SJSA1 (cell line): ENCODE data around the gene ASIC1. TPM values are rescaled to one million over a fixed set of nuclear protein-coding genes. Genes with fewer than 3 reads are reported as not detected.
"Not testable (repeated sequence)": the region's sequence is repeated elsewhere in the genome, so short reads cannot be mapped to it uniquely, and the experiment has no call there.

Experiments
- DNase-seq, 2 experiments: peaks; one replicate each; pipeline ENCODE4 v3.0.0-alpha.2; 2015 to 2020; ENCODE audit warnings: low spot score in 2 of 2, low read depth in 1 of 2
- H3K27ac ChIP-seq: fragments of 250-450 bp; sonication (Bioruptor Pico); 2 replicates; pipeline ENCODE4 v1.5.1; 2020; ENCODE audit warnings: mild to moderate bottlenecking, moderate library complexity
- H3K27me3 ChIP-seq: fragments of 250-450 bp; sonication (Bioruptor Pico); replicated peaks from 2 replicates; pipeline ENCODE4 v1.5.1; 2020; ENCODE audit warnings: mild to moderate bottlenecking, moderate library complexity
- H3K36me3 ChIP-seq: fragments of 250-450 bp; sonication (Bioruptor Pico); 2 replicates; pipeline ENCODE4 v1.5.1; 2020; ENCODE audit warnings: mild to moderate bottlenecking
- H3K4me1 ChIP-seq: fragments of 250-450 bp; sonication (Bioruptor Pico); replicated peaks from 2 replicates; pipeline ENCODE4 v1.6.1; 2021; ENCODE audit warnings: mild to moderate bottlenecking
- H3K4me3 ChIP-seq: fragments of 250-450 bp; sonication (Bioruptor Pico); 2 replicates; pipeline ENCODE4 v1.5.1; 2020; ENCODE audit warnings: mild to moderate bottlenecking
- H3K9me3 ChIP-seq: fragments of 250-450 bp; sonication (Bioruptor Pico); replicated peaks from 2 replicates; pipeline ENCODE4 v1.5.1; 2020; ENCODE audit warnings: mild to moderate bottlenecking
- total RNA-seq: library from RNA; depleted of rRNA; stranded (reverse); fragments of >200 nt; shearing (Covaris generic); gene quantifications from 2 replicates; pipeline ENCODE4 v1.2.3, GENCODE V29; 2014

The ASIC1 gene
- total RNA-seq, 1 experiment from 2014 or later = 0.37 TPM

GRCh38 chr12:50074936-50075807 lies 17.8 kb downstream of the ASIC1 start:
- peaks cover 7% of the 10 kb centered on the region for H3K4me1 ChIP-seq
- H3K27ac ChIP-seq = no peak overlapping the region
- H3K4me3 ChIP-seq = no peak overlapping the region
- no peaks in the 10 kb centered on the region for H3K27me3 ChIP-seq
- no peaks in the 10 kb centered on the region for H3K9me3 ChIP-seq
- peak; percentile 61 to 84 for DNase-seq
- no peaks in the 10 kb centered on the region for H3K36me3 ChIP-seq

GRCh38 chr12:50075808-50076170 lies 18.4 kb downstream of the ASIC1 start:
- no peak for DNase-seq
- H3K4me3 ChIP-seq = no peak overlapping the region
- H3K9me3 ChIP-seq = no peaks in the 10 kb centered on the region
- no peaks in the 10 kb centered on the region for H3K36me3 ChIP-seq
- no peak overlapping the region for H3K27ac ChIP-seq
- peaks cover 1% of the 10 kb centered on the region; the same call in 1 of the 2 replicates for H3K4me1 ChIP-seq
- no peaks in the 10 kb centered on the region for H3K27me3 ChIP-seq

GRCh38 chr12:50077099-50077498 lies 19.7 kb downstream of the ASIC1 start:
- no peak for DNase-seq
- H3K4me3 ChIP-seq = no peak overlapping the region
- no peaks in the 10 kb centered on the region for H3K36me3 ChIP-seq
- H3K27me3 ChIP-seq = no peaks in the 10 kb centered on the region
- no peak overlapping the region for H3K27ac ChIP-seq
- no peaks in the 10 kb centered on the region; the same call in 1 of the 2 replicates for H3K4me1 ChIP-seq
- H3K9me3 ChIP-seq = no peaks in the 10 kb centered on the region

- Histone ChIP-seq H3K27me3 (no peaks in the 10 kb centered on the region), H3K36me3 (no peaks in the 10 kb centered on the region), H3K9me3 (no peaks in the 10 kb centered on the region), H3K27ac (no peak overlapping the region), H3K4me1 (no peaks in the 10 kb centered on the region; the same call in 1 of the 2 replicates), H3K4me3 (no peak overlapping the region)
- DNase-seq = no peak
Measured at GRCh38 chr12:50078281-50078680, 20.9 kb downstream of the ASIC1 start.

DNA sequence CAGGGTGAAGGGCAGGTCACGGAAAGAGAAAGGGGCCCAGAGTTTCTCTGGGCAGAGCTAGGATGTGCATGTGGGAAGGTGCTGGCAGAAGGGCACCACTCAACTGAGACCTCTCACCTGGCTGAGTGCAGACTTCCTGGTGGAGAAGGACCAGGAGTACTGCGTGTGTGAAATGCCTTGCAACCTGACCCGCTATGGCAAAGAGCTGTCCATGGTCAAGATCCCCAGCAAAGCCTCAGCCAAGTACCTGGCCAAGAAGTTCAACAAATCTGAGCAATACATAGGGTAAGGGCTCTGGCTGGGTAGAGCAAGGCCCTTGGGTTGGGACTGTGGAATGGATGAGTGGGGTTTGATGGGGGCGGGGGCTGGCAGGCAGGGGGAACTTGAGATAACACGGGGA lies 22.4 kb downstream of the ASIC1 start:
- DNase-seq = no peak
- H3K27me3 ChIP-seq = no peaks in the 10 kb centered on the region
- no peaks in the 10 kb centered on the region for H3K36me3 ChIP-seq
- H3K4me1 ChIP-seq = peaks cover 6% of the 10 kb centered on the region; the same call in 1 of the 2 replicates
- H3K27ac ChIP-seq = no peak overlapping the region
- no peaks in the 10 kb centered on the region for H3K9me3 ChIP-seq
- H3K4me3 ChIP-seq = no peak overlapping the region

DNA sequence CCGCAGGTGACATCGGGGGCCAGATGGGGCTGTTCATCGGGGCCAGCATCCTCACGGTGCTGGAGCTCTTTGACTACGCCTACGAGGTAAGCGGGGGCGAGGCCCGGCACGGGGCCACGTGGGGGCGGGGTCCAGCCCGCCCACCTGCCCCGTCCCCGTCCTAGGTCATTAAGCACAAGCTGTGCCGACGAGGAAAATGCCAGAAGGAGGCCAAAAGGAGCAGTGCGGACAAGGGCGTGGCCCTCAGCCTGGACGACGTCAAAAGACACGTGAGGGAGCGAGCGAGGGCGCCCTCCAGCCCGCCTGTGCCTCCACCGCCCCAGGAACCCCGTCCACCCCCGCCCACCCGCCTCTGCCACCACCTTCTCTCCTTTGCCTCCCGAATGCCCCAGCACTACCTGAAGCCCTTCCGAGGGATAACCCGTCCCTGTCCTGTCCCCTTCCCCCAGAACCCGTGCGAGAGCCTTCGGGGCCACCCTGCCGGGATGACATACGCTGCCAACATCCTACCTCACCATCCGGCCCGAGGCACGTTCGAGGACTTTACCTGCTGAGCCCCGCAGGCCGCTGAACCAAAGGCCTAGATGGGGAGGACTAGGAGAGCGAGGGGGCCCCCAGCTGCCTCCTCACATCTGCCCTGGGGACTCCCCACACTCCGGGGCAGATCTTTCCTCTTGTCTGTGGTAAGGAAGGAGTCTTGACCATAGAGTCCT lies 23.9 kb downstream of the ASIC1 start:
- no peak for DNase-seq
- H3K27me3 ChIP-seq = no peaks in the 10 kb centered on the region
- no peaks in the 10 kb centered on the region for H3K9me3 ChIP-seq
- H3K4me3 ChIP-seq = no peak overlapping the region
- no peak overlapping the region for H3K27ac ChIP-seq
- H3K36me3 ChIP-seq = 0 out of 2 replicates have a peak, but pooled peaks cover 4% of the 10 kb centered on the region
- peaks cover 10% of the 10 kb centered on the region for H3K4me1 ChIP-seq

DNA sequence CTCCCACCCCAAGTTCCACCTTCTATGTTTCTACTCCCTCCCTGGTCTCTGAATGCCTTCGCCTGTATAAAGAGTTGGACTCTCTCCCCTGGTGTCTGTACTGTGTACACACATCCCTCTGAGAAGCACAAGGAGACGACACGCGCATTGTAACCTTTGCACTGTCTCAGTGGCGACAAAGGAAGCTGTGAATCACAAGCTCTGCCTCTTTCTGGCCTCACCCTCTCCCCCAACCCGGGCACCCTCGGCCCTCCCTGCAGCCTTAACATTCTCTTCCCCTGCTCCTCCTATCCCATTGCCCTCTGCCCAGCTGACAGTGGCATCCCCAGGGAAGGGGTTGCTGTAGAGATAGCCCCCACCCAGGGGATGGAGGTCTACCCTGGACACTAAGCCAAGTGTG lies 25.2 kb downstream of the ASIC1 start:
- no peaks in the 10 kb centered on the region for H3K9me3 ChIP-seq
- H3K36me3 ChIP-seq = peaks cover 16% of the 10 kb centered on the region
- peaks cover 10% of the 10 kb centered on the region for H3K4me1 ChIP-seq
- H3K4me3 ChIP-seq = no peak overlapping the region
- H3K27ac ChIP-seq = no peak overlapping the region
- DNase-seq = no peak
- no peaks in the 10 kb centered on the region for H3K27me3 ChIP-seq

DNA sequence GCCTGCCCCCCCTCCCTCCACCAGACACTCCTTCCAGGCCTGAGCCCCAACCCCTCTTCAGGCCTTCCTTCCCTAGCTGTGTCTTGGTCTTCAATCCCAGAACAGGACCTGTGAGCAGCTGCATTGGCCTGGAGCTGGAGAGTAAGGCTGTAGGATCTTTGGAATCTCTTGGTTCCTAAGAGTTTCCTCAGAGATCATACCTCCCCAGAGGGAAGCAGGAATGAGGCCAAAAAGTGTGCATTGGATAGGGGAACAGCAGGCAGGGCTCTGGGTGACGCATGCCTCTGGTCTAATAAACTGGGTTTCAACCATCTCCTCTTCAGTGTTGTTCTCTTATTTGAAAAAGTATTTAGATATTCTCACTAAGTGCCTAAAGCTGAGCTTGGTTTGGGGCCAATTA lies 25.9 kb downstream of the ASIC1 start:
- DNase-seq = no peak

GRCh38 chr12:50084409-50084774 lies 27.0 kb downstream of the ASIC1 start:
- peak overlapping the region; percentile 67 for H3K27ac ChIP-seq
- H3K36me3 ChIP-seq = peaks cover 33% of the 10 kb centered on the region
- not testable (repeated sequence) for DNase-seq, H3K27me3 ChIP-seq, H3K9me3 ChIP-seq
- H3K4me1 ChIP-seq = peaks cover 10% of the 10 kb centered on the region
- H3K4me3 ChIP-seq = peak overlapping the region; percentile 49

More for the DNA sequence above, 25.9 kb downstream of the ASIC1 start:
- Histone ChIP-seq H3K27ac (no peak overlapping the region), H3K9me3 (no peaks in the 10 kb centered on the region), H3K36me3 (peaks cover 22% of the 10 kb centered on the region), H3K27me3 (no peaks in the 10 kb centered on the region), H3K4me1 (peaks cover 10% of the 10 kb centered on the region), H3K4me3 (no peak overlapping the region)

- H3K9me3 ChIP-seq = no peaks in the 10 kb centered on the region
- peaks cover 10% of the 10 kb centered on the region for H3K4me1 ChIP-seq
Measured at GRCh38 chr12:50084775-50085614, 27.6 kb downstream of the ASIC1 start, which contains the start of gene SMARCD1. SMARCD1 (plus strand) TSS chr12:50085342; CDS start chr12:50085370, 28 bp downstream.

DNA sequence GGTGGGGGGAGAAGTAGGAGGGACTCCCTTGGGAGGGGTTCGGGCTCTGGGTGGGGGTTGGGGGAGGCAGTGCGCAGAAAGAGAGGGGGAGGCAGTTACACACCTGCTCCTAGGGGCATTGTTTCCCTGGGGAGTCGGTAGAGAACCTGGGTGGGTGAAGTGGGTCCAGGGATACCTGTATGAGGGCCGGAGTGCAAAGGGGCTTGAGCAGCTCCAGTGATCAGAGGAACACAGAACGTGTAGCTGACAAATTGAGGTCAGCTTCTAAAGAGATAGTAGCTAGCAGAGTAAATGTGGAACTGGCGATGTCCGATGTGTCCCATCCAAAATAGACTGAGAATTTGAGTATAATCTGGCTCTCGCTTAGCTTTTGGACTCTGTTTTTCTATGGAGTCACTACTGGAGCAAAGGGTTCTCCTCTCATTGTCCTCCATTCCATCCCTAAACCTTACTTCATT lies 28.2 kb downstream of the ASIC1 start:
- Histone ChIP-seq H3K4me3 (peak overlapping the region; percentile 49), H3K36me3 (peaks cover 44% of the 10 kb centered on the region), H3K27me3 (no peaks in the 10 kb centered on the region), H3K27ac (no peak overlapping the region), H3K9me3 (no peaks in the 10 kb centered on the region), H3K4me1 (peaks cover 10% of the 10 kb centered on the region)
- no peak for DNase-seq

More at GRCh38 chr12:50084775-50085614, 27.6 kb downstream of the ASIC1 start, which contains the start of gene SMARCD1:
- H3K27ac ChIP-seq = peak within 1 kb of the TSS; percentile 67
- peaks cover 39% of the 10 kb centered on the region for H3K36me3 ChIP-seq
- no peaks in the 10 kb centered on the region for H3K27me3 ChIP-seq
- H3K4me3 ChIP-seq = peak within 1 kb of the TSS; percentile 49
- DNase-seq = peak; percentile 83 to 94

GRCh38 chr12:50086148-50086547 lies 28.8 kb downstream of the ASIC1 start:
- Histone ChIP-seq H3K27ac (no peak overlapping the region), H3K4me3 (no peak overlapping the region; the same call in 1 of the 2 replicates), H3K27me3 (no peaks in the 10 kb centered on the region)

GRCh38 chr12:50087151-50087550 lies 29.8 kb downstream of the ASIC1 start:
- H3K4me1 ChIP-seq = peaks cover 10% of the 10 kb centered on the region
- no peaks in the 10 kb centered on the region for H3K9me3 ChIP-seq
- H3K27ac ChIP-seq = no peak overlapping the region
- no peak for DNase-seq
- H3K36me3 ChIP-seq = peaks cover 57% of the 10 kb centered on the region
- H3K4me3 ChIP-seq = no peak overlapping the region
- H3K27me3 ChIP-seq = no peaks in the 10 kb centered on the region

More at GRCh38 chr12:50086148-50086547, 28.8 kb downstream of the ASIC1 start:
- peaks cover 49% of the 10 kb centered on the region for H3K36me3 ChIP-seq
- peaks cover 10% of the 10 kb centered on the region for H3K4me1 ChIP-seq
- DNase-seq = no peak
- H3K9me3 ChIP-seq = no peaks in the 10 kb centered on the region
